HEK293 (cell line): ENCODE data around the gene EIF3L.

Source experiments
- CTCF ChIA-PET: fragments of 350-600 bp; formaldehyde crosslinking; extraction: SDS; loops from one replicate; lab custom pipeline; 2021; ENCODE audit warnings: antibody characterized with exemption; lab: Yijun Ruan, JAX
- POLR2A ChIA-PET: fragments of 300-600 bp; formaldehyde crosslinking; extraction: SDS; loops from one replicate; lab custom pipeline; 2020; ENCODE audit warnings: antibody characterized with exemption, inconsistent platforms; lab: Yijun Ruan, JAX
- H3K27ac ChIP-seq: fragments of 200-500 bp; sonication (Bioruptor generic); 2 replicates; pipeline ENCODE4 v1.5.1; 2014; ENCODE audit warnings: low read depth, low read length, control low read depth, inconsistent platforms; ENCODE audit errors: extremely low read depth
- H3K36me3 ChIP-seq, 2 experiments: fragments of 200-500 bp in 1 of 2; sonication (Bioruptor generic) in 1 of 2; 1 replicate in 1 of 2; 2 replicates in 1 of 2; pipeline ENCODE4 v1.5.1; 2014 to 2017; ENCODE audit warnings: inconsistent platforms in 2 of 2, low read length in 2 of 2; ENCODE audit not compliant: control insufficient read depth in 2 of 2, insufficient read depth in 1 of 2
- H3K4me1 ChIP-seq: fragments of 200-500 bp; sonication (Bioruptor generic); 2 replicates; pipeline ENCODE4 v1.5.1; 2014; ENCODE audit warnings: mild to moderate bottlenecking, low read length, inconsistent platforms; ENCODE audit not compliant: control insufficient read depth, insufficient read depth
- H3K4me3 ChIP-seq: 2 replicates; pipeline ENCODE4 v1.5.1; 2011; ENCODE audit warnings: low read depth, mild to moderate bottlenecking, control low read depth, low read length, moderate library complexity
- H3K9me3 ChIP-seq: fragments of 200-500 bp; sonication (Bioruptor generic); 2 replicates; pipeline ENCODE4 v1.5.1; 2014; ENCODE audit warnings: low read depth, low read length, inconsistent platforms; ENCODE audit not compliant: control insufficient read depth, insufficient read depth
- BCL11B ChIP-seq: fragments of 450-650 bp; formaldehyde crosslinking; IDR thresholded peaks from 2 replicates; pipeline ENCODE4 v1.5.1; 2016; ENCODE audit warnings: low read depth, missing biosample characterization, missing genetic modification characterization
- FEZF1 ChIP-seq: fragments of 450-650 bp; formaldehyde crosslinking; IDR thresholded peaks from 2 replicates; pipeline ENCODE4 v1.5.1; 2016; ENCODE audit warnings: missing biosample characterization, missing genetic modification characterization
- KLF10 ChIP-seq: fragments of 450-650 bp; IDR thresholded peaks from 2 replicates; pipeline ENCODE4 v1.5.1; 2018; ENCODE audit warnings: missing biosample characterization, mild to moderate bottlenecking, missing genetic modification characterization
- KLF16 ChIP-seq: fragments of 450-650 bp; formaldehyde crosslinking; IDR thresholded peaks from 2 replicates; pipeline ENCODE4 v1.5.1; 2017; ENCODE audit warnings: missing biosample characterization, missing genetic modification characterization
- KLF9 ChIP-seq: fragments of 450-650 bp; formaldehyde crosslinking; IDR thresholded peaks from 2 replicates; pipeline ENCODE4 v1.5.1; 2016; ENCODE audit warnings: missing biosample characterization, missing genetic modification characterization, low read depth
- SP2 ChIP-seq: fragments of 450-650 bp; formaldehyde crosslinking; IDR thresholded peaks from 2 replicates; pipeline ENCODE4 v1.5.1; 2016; ENCODE audit warnings: missing biosample characterization, missing genetic modification characterization
- SP3 ChIP-seq: fragments of 450-650 bp; formaldehyde crosslinking; IDR thresholded peaks from 2 replicates; pipeline ENCODE4 v1.5.1; 2016; ENCODE audit warnings: missing biosample characterization, missing genetic modification characterization
- ZBTB17 ChIP-seq: fragments of 450-650 bp; formaldehyde crosslinking; IDR thresholded peaks from 2 replicates; pipeline ENCODE4 v1.5.1; 2016; ENCODE audit warnings: missing biosample characterization, missing genetic modification characterization
- ZBTB48 ChIP-seq: fragments of 450-650 bp; formaldehyde crosslinking; IDR thresholded peaks from 2 replicates; pipeline ENCODE4 v1.5.1; 2016; ENCODE audit warnings: missing biosample characterization, missing genetic modification characterization
- ZBTB8A ChIP-seq: fragments of 450-650 bp; formaldehyde crosslinking; IDR thresholded peaks from 2 replicates; pipeline ENCODE4 v1.5.1; 2016; ENCODE audit warnings: missing biosample characterization, missing genetic modification characterization
- ZNF146 ChIP-seq: fragments of 450-650 bp; formaldehyde crosslinking; IDR thresholded peaks from 2 replicates; pipeline ENCODE4 v1.5.1; 2016; ENCODE audit warnings: missing biosample characterization, missing genetic modification characterization
- ZNF16 ChIP-seq: fragments of 450-650 bp; formaldehyde crosslinking; IDR thresholded peaks from 2 replicates; pipeline ENCODE4 v1.5.1; 2016; ENCODE audit warnings: low read depth, missing biosample characterization, missing genetic modification characterization
- ZNF19 ChIP-seq: fragments of 450-650 bp; formaldehyde crosslinking; IDR thresholded peaks from 2 replicates; pipeline ENCODE4; 2016; ENCODE audit warnings: missing biosample characterization, missing genetic modification characterization, low read depth
- ZNF292 ChIP-seq: fragments of 450-650 bp; formaldehyde crosslinking; IDR thresholded peaks from 2 replicates; pipeline ENCODE4 v1.5.1; 2016; ENCODE audit warnings: low read depth, missing biosample characterization, missing genetic modification characterization, borderline replicate concordance
- ZNF302 ChIP-seq: fragments of 450-650 bp; formaldehyde crosslinking; IDR thresholded peaks from 2 replicates; pipeline ENCODE4 v1.5.1; 2016; ENCODE audit warnings: missing biosample characterization, missing genetic modification characterization, low read depth
- ZNF366 ChIP-seq: fragments of 450-650 bp; formaldehyde crosslinking; conservative IDR thresholded peaks from 2 replicates; pipeline ENCODE4 v1.5.1; 2016; ENCODE audit warnings: missing biosample characterization, missing genetic modification characterization
- ZNF514 ChIP-seq: fragments of 450-650 bp; formaldehyde crosslinking; IDR thresholded peaks from 2 replicates; pipeline ENCODE4 v1.5.1; 2016; ENCODE audit warnings: missing biosample characterization, missing genetic modification characterization
- ZNF747 ChIP-seq: fragments of 450-650 bp; formaldehyde crosslinking; IDR thresholded peaks from 2 replicates; pipeline ENCODE4 v1.5.1; 2016; ENCODE audit warnings: missing biosample characterization, missing genetic modification characterization
- ZNF785 ChIP-seq: fragments of 450-650 bp; formaldehyde crosslinking; IDR thresholded peaks from 2 replicates; pipeline ENCODE4 v1.5.1; 2016; ENCODE audit warnings: missing biosample characterization, missing genetic modification characterization
- TF ChIP-seq, protein P1 (sequence below): fragments of 450-650 bp; formaldehyde crosslinking; conservative IDR thresholded peaks from 2 replicates; pipeline ENCODE4 v1.5.1; 2016; ENCODE audit warnings: low read depth, missing biosample characterization, missing genetic modification characterization
- TF ChIP-seq, protein P2 (sequence below): fragments of 450-650 bp; formaldehyde crosslinking; IDR thresholded peaks from 2 replicates; pipeline ENCODE4 v1.5.1; 2016; ENCODE audit warnings: missing biosample characterization, missing genetic modification characterization
- TF ChIP-seq, protein P3 (sequence below): fragments of 450-650 bp; formaldehyde crosslinking; IDR thresholded peaks from 2 replicates; pipeline ENCODE4 v1.5.1; 2016; ENCODE audit warnings: missing biosample characterization, missing genetic modification characterization
- TF ChIP-seq, protein P4 (sequence below): fragments of 450-650 bp; formaldehyde crosslinking; IDR thresholded peaks from 2 replicates; pipeline ENCODE4 v1.5.1; 2016; ENCODE audit warnings: missing biosample characterization, missing genetic modification characterization, low read depth
- TF ChIP-seq, protein P5 (sequence below): fragments of 450-650 bp; formaldehyde crosslinking; IDR thresholded peaks from 2 replicates; pipeline ENCODE4 v1.5.1; 2016; ENCODE audit warnings: missing biosample characterization, missing genetic modification characterization

The EIF3L gene

DNA sequence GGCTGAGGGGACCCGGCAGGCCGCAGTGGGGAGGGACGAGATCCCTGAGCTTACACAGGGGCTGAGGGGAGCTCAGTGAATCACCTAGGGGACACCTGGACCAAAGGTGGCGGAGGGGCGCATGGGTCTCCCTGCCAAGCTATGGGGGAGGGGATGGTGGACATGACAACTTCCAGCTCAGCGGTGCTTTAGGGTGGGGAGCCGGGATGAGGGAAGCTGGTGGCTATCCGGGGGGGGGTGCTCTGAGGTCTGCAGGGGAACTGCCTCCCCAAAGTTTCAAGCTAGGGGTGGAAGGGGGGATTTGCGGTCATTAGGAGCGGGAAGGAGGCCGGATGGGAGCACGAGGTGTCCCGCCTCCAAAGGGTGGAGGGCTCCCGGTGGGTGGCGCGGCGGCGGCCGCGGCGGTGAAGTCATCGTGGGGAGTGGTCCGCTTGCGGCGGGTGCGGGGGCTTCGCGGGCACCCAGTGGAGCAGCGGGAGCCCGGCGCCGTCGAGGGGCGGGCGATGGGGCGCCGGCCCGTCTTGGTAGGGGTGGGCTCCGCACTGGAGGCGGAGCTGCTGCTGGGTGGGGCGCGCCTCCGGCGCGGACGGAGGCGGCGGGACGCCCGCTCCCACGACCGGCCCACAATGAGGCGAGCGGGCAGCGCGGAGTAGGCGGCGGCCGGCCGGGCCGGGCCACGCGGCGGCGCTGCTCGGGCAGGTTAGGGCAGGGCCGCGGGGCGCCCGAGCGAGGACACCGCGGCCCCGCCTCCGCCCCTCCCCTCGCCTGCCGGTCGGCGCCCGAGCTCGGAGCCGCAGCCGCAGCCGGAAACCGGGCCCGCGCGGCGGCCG lies 56.5 kb downstream of the EIF3L start, which contains the start of gene MICALL1 (continued):
- TF ChIP-seq, protein P1, sequence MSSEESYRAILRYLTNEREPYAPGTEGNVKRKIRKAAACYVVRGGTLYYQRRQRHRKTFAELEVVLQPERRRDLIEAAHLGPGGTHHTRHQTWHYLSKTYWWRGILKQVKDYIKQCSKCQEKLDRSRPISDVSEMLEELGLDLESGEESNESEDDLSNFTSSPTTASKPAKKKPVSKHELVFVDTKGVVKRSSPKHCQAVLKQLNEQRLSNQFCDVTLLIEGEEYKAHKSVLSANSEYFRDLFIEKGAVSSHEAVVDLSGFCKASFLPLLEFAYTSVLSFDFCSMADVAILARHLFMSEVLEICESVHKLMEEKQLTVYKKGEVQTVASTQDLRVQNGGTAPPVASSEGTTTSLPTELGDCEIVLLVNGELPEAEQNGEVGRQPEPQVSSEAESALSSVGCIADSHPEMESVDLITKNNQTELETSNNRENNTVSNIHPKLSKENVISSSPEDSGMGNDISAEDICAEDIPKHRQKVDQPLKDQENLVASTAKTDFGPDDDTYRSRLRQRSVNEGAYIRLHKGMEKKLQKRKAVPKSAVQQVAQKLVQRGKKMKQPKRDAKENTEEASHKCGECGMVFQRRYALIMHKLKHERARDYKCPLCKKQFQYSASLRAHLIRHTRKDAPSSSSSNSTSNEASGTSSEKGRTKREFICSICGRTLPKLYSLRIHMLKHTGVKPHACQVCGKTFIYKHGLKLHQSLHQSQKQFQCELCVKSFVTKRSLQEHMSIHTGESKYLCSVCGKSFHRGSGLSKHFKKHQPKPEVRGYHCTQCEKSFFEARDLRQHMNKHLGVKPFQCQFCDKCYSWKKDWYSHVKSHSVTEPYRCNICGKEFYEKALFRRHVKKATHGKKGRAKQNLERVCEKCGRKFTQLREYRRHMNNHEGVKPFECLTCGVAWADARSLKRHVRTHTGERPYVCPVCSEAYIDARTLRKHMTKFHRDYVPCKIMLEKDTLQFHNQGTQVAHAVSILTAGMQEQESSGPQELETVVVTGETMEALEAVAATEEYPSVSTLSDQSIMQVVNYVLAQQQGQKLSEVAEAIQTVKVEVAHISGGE (tag by site-specific recombination): no peak
- TF ChIP-seq KLF10 (tag by site-specific recombination) (peak; percentile 82; the same call in 1 of the 2 replicates), ZNF785 (tag by site-specific recombination) (0 out of 2 replicates have a peak, but pooled peaks have one; percentile 85), FEZF1 (no peak), ZNF514 (tag by site-specific recombination) (no peak), KLF16 (peak; percentile 66), ZNF302 (tag by site-specific recombination) (no peak), ZNF747 (tag by site-specific recombination) (no peak), ZBTB48 (tag by site-specific recombination) (no peak), ZNF16 (no peak), ZNF146 (tag by site-specific recombination) (no peak), ZNF366 (no peak), ZBTB17 (no peak)
- TF ChIP-seq, protein P2, sequence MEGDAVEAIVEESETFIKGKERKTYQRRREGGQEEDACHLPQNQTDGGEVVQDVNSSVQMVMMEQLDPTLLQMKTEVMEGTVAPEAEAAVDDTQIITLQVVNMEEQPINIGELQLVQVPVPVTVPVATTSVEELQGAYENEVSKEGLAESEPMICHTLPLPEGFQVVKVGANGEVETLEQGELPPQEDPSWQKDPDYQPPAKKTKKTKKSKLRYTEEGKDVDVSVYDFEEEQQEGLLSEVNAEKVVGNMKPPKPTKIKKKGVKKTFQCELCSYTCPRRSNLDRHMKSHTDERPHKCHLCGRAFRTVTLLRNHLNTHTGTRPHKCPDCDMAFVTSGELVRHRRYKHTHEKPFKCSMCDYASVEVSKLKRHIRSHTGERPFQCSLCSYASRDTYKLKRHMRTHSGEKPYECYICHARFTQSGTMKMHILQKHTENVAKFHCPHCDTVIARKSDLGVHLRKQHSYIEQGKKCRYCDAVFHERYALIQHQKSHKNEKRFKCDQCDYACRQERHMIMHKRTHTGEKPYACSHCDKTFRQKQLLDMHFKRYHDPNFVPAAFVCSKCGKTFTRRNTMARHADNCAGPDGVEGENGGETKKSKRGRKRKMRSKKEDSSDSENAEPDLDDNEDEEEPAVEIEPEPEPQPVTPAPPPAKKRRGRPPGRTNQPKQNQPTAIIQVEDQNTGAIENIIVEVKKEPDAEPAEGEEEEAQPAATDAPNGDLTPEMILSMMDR (tag by site-specific recombination): peak; percentile 28; the same call in 1 of the 2 replicates
- TF ChIP-seq, protein P3, sequence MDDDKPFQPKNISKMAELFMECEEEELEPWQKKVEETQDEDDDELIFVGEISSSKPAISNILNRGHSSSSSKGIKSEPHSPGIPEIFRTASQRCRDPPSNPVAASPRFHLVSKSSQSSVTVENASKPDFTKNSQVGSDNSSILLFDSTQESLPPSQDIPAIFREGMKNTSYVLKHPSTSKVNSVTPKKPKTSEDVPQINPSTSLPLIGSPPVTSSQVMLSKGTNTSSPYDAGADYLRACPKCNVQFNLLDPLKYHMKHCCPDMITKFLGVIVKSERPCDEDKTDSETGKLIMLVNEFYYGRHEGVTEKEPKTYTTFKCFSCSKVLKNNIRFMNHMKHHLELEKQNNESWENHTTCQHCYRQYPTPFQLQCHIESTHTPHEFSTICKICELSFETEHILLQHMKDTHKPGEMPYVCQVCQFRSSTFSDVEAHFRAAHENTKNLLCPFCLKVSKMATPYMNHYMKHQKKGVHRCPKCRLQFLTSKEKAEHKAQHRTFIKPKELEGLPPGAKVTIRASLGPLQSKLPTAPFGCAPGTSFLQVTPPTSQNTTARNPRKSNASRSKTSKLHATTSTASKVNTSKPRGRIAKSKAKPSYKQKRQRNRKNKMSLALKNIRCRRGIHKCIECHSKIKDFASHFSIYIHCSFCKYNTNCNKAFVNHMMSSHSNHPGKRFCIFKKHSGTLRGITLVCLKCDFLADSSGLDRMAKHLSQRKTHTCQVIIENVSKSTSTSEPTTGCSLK: no peak
- TF ChIP-seq, protein P4, sequence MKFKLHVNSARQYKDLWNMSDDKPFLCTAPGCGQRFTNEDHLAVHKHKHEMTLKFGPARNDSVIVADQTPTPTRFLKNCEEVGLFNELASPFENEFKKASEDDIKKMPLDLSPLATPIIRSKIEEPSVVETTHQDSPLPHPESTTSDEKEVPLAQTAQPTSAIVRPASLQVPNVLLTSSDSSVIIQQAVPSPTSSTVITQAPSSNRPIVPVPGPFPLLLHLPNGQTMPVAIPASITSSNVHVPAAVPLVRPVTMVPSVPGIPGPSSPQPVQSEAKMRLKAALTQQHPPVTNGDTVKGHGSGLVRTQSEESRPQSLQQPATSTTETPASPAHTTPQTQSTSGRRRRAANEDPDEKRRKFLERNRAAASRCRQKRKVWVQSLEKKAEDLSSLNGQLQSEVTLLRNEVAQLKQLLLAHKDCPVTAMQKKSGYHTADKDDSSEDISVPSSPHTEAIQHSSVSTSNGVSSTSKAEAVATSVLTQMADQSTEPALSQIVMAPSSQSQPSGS: no peak

DNA sequence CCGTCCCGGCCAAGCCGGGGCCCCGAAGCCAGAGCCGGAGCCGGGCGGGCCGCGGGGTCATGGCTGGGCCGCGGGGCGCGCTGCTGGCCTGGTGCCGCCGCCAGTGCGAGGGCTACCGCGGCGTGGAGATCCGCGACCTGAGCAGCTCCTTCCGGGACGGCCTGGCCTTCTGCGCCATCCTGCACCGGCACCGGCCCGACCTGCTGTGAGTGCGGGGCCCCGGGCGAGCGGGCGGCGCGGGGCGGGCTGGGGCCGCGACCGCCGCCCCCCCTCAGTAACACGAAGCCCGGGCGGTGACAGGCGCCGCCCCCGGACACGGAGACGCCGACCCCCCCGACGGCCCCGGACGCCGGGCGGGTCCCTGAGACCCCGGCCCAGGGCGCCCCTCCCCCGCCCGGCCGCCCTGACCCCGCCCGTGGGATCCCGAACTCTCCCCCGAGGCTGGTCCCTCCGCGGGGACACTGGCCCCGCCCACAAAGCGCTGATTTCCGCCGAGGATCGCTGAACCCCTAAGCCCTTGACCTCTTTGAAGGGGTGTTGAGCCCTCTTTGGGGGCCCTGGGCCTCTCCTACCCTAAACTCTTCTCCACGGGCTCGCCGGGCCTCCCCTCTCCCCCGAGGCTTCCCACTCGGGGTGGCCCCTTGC lies 57.3 kb downstream of the EIF3L start:
- Histone ChIP-seq H3K9me3 (no peaks in the 10 kb centered on the region), H3K4me1 (peaks cover 10% of the 10 kb centered on the region; the same call in 1 of the 2 replicates), H3K4me3 (peak overlapping the region; percentile 72), H3K27ac (peak overlapping the region; percentile 98), H3K36me3 (peaks cover 4 to 24% of the 10 kb centered on the region in 2 experiments; a peak in 2 of 3 replicates)
- ChIA-PET POLR2A (interaction anchor here (0.6 to 2.5 kb wide), 15 partner anchors 9 to 298 kb away, joined by 3 to 25 read pairs (median 4); partner anchors contain the start of genes ANKRD54, C22orf23, GCAT and GGA1), CTCF (interaction anchor here (0.6 to 2.5 kb wide), 9 partner anchors 9 to 146 kb away, joined by 3 to 12 read pairs (median 5); no protein-coding TSS in a partner anchor)
- TF ChIP-seq ZNF292 (tag by site-specific recombination) (no peak), KLF9 (tag by site-specific recombination) (peak; percentile 42; the same call in 1 of the 2 replicates), SP2 (tag by site-specific recombination) (peak; percentile 22), BCL11B (tag by site-specific recombination) (peak; percentile 47; the same call in 1 of the 2 replicates), ZBTB8A (tag by site-specific recombination) (peak; percentile 59), SP3 (tag by site-specific recombination) (0 out of 2 replicates have a peak, but pooled peaks have one; percentile 12), ZNF19 (no peak)
- TF ChIP-seq, protein P5, sequence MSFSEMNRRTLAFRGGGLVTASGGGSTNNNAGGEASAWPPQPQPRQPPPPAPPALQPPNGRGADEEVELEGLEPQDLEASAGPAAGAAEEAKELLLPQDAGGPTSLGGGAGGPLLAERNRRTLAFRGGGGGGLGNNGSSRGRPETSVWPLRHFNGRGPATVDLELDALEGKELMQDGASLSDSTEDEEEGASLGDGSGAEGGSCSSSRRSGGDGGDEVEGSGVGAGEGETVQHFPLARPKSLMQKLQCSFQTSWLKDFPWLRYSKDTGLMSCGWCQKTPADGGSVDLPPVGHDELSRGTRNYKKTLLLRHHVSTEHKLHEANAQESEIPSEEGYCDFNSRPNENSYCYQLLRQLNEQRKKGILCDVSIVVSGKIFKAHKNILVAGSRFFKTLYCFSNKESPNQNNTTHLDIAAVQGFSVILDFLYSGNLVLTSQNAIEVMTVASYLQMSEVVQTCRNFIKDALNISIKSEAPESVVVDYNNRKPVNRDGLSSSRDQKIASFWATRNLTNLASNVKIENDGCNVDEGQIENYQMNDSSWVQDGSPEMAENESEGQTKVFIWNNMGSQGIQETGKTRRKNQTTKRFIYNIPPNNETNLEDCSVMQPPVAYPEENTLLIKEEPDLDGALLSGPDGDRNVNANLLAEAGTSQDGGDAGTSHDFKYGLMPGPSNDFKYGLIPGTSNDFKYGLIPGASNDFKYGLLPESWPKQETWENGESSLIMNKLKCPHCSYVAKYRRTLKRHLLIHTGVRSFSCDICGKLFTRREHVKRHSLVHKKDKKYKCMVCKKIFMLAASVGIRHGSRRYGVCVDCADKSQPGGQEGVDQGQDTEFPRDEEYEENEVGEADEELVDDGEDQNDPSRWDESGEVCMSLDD (tag by site-specific recombination): peak; percentile 93; the same call in 1 of the 2 replicates
